Right atrium auricular region (tissue), 2 donors: ENCODE data around the gene EFEMP2. TPM values are rescaled to one million over a fixed set of nuclear protein-coding genes. Genes with fewer than 3 reads are reported as not detected.
A peak's percentile ranks its signal among the peaks of the same experiment; 100 is the strongest.

Experiments
- DNase-seq: peaks from one replicate; pipeline ENCODE4 v3.0.0-alpha.2; 2019; ENCODE audit warnings: low spot score
- H3K27ac ChIP-seq, 2 donors: fragments of 200-600 bp; sonication (generic); 1 replicate in 1 of 2; 2 replicates in 1 of 2; pipeline ENCODE4 v1.5.1; 2016 to 2019
- H3K27me3 ChIP-seq, 2 donors: fragments of 200-600 bp; sonication (generic); one replicate each; pipeline versions ENCODE4 v1.5.1 to v1.6.0; 2017 to 2019
- H3K36me3 ChIP-seq: fragments of 200-600 bp; sonication (generic); one replicate; pipeline ENCODE4 v1.5.1; 2016
- H3K4me1 ChIP-seq, 2 donors: fragments of 200-600 bp; sonication (generic); one replicate each; pipeline versions ENCODE4 v1.5.1 to v1.6.0; 2017 to 2019
- H3K4me3 ChIP-seq, 2 donors: fragments of 200-600 bp; sonication (generic); 1 replicate in 1 of 2; 2 replicates in 1 of 2; pipeline ENCODE4 v1.5.1; 2017 to 2019; ENCODE audit warnings: mild to moderate bottlenecking in 1 of 2, moderate library complexity in 1 of 2
- H3K9me3 ChIP-seq, 2 donors: fragments of 200-600 bp; sonication (generic); one replicate each; pipeline ENCODE4 v1.5.1; 2019
- CTCF ChIP-seq, 2 donors: fragments of 200-600 bp; sonication (generic); IDR thresholded peaks; one replicate each; pipeline ENCODE4 v1.5.1; 2019; ENCODE audit warnings: antibody characterized with exemption in 2 of 2
- total RNA-seq, 2 donors: library from RNA; depleted of rRNA; stranded (reverse); fragments of >200 nt; gene quantifications; one replicate each; pipeline ENCODE4 v1.1.0, GENCODE V29; 2016

Gene EFEMP2
- total RNA-seq, 2 donors from 2014 or later: 117 to 156 TPM

GRCh38 chr11:65915821-65916251 lies 43.2 kb upstream of the EFEMP2 start:
- H3K4me3 ChIP-seq: peak overlapping the region in 1 of 2 donors; percentile 19
- DNase-seq: peak; percentile 96
- peaks cover 0 to 62% of the 10 kb centered on the region in 2 donors for H3K4me1 ChIP-seq
- no peaks in the 10 kb centered on the region for H3K27me3 ChIP-seq
- H3K27ac ChIP-seq: peak overlapping the region; percentile 93 to 97
- H3K9me3 ChIP-seq: no peaks in the 10 kb centered on the region
- no peak for TF ChIP-seq CTCF (IDR thresholded peaks at IDR 0.05)
- no peaks in the 10 kb centered on the region for H3K36me3 ChIP-seq

- TF ChIP-seq CTCF (IDR thresholded peaks at IDR 0.05): no peak
- Histone ChIP-seq H3K4me3 (peak overlapping the region in 1 of 2 donors; percentile 19), H3K36me3 (no peaks in the 10 kb centered on the region), H3K27me3 (no peaks in the 10 kb centered on the region), H3K4me1 (peaks cover 0 to 56% of the 10 kb centered on the region in 2 donors), H3K27ac (peak overlapping the region; percentile 93 to 97), H3K9me3 (no peaks in the 10 kb centered on the region)
- no peak for DNase-seq
These were observed 42.7 kb upstream of the EFEMP2 start for GRCh38 chr11:65915101-65915820.

- Histone ChIP-seq H3K4me1 (peaks cover 0 to 45% of the 10 kb centered on the region in 2 donors), H3K27me3 (no peaks in the 10 kb centered on the region), H3K9me3 (no peaks in the 10 kb centered on the region), H3K36me3 (no peaks in the 10 kb centered on the region), H3K27ac (no peak overlapping the region), H3K4me3 (no peak overlapping the region)
- TF ChIP-seq CTCF (IDR thresholded peaks at IDR 0.05): no peak
- DNase-seq: no peak
These were observed 40.2 kb upstream of the EFEMP2 start for GRCh38 chr11:65912845-65913244.

- DNase-seq: no peak
- peak in 1 of 2 donors; percentile 54 for TF ChIP-seq CTCF (IDR thresholded peaks at IDR 0.05)
- Histone ChIP-seq H3K9me3 (no peaks in the 10 kb centered on the region), H3K4me3 (no peak overlapping the region), H3K27me3 (no peaks in the 10 kb centered on the region), H3K36me3 (no peaks in the 10 kb centered on the region), H3K27ac (no peak overlapping the region), H3K4me1 (peaks cover 0 to 36% of the 10 kb centered on the region in 2 donors)
These were observed 39.3 kb upstream of the EFEMP2 start for GRCh38 chr11:65911682-65912568.

GRCh38 chr11:65907878-65908277 lies 35.3 kb upstream of the EFEMP2 start:
- Histone ChIP-seq H3K4me1 (peaks cover 0 to 13% of the 10 kb centered on the region in 2 donors), H3K27ac (no peak overlapping the region), H3K27me3 (no peaks in the 10 kb centered on the region), H3K4me3 (no peak overlapping the region), H3K36me3 (no peaks in the 10 kb centered on the region), H3K9me3 (no peaks in the 10 kb centered on the region)
- TF ChIP-seq CTCF (IDR thresholded peaks at IDR 0.05): no peak
- DNase-seq: no peak
